NCI-H460 (cell line): Measurements from ENCODE around the gene CX3CL1. TPM values are rescaled to one million over a fixed set of nuclear protein-coding genes. Genes with fewer than 3 reads are reported as not detected.

Experiments
- DNase-seq: peaks from one replicate; pipeline ENCODE4 v3.0.0-alpha.2; 2016; ENCODE audit warnings: low read depth; ENCODE audit errors: extremely low read depth
- total RNA-seq: library from RNA; depleted of rRNA; stranded (reverse); fragments of >200 nt; shearing (Covaris generic); gene quantifications from 2 replicates; pipeline ENCODE4 v1.2.3, GENCODE V29; 2014

Gene CX3CL1
- total RNA-seq, 1 experiment from 2014 or later: not detected

- DNase-seq: no peak
These were observed 29.8 kb downstream of the CX3CL1 start for GRCh38 chr16:57401943-57402640.

- no peak for DNase-seq
These were observed 31.9 kb downstream of the CX3CL1 start, which contains the start of gene CCL17 for GRCh38 chr16:57403965-57404817. CCL17 (plus strand) TSS chr16:57404767; CDS start chr16:57413933, 9,166 bp downstream.

- DNase-seq: no peak
These were observed 32.8 kb downstream of the CX3CL1 start for GRCh38 chr16:57405097-57405496.

- no peak for DNase-seq
These were observed 34.6 kb downstream of the CX3CL1 start for GRCh38 chr16:57406881-57407280.

- no peak for DNase-seq
These were observed 35.4 kb downstream of the CX3CL1 start for GRCh38 chr16:57407521-57408353.

DNA sequence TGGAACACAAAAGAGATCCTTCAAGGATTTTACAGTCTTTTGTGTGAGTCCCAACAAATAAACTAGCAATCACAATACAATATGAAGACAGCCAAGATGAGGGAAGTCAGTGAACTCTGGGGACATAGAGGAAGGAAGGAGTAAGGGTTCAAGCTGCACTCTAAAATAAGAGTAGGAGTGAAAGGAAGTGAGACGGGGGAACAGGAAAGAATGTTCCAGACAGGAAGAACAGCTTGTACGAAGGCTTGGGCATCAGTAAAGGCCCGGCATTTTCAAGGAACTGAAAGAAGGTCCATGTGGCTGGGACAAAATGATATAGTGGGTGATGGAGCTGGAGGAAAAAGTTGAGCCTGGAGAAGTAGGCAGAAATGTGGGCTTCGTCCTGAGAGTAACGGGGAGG is 36.8 kb downstream of the CX3CL1 start:
- DNase-seq: no peak

- DNase-seq: no peak
These were observed 37.7 kb downstream of the CX3CL1 start for GRCh38 chr16:57409870-57410587.

GRCh38 chr16:57411362-57411976 is 39.2 kb downstream of the CX3CL1 start:
- DNase-seq: no peak

- no peak for DNase-seq
These were observed 40.3 kb downstream of the CX3CL1 start for GRCh38 chr16:57412584-57412983.

- no peak for DNase-seq
These were observed 41.0 kb downstream of the CX3CL1 start for GRCh38 chr16:57413301-57413730.

- no peak for DNase-seq
These were observed 41.4 kb downstream of the CX3CL1 start for GRCh38 chr16:57413733-57414132.

- DNase-seq: no peak
These were observed 43.8 kb downstream of the CX3CL1 start for GRCh38 chr16:57416084-57416483.

GRCh38 chr16:57419506-57419905 is 47.2 kb downstream of the CX3CL1 start:
- no peak for DNase-seq

DNA sequence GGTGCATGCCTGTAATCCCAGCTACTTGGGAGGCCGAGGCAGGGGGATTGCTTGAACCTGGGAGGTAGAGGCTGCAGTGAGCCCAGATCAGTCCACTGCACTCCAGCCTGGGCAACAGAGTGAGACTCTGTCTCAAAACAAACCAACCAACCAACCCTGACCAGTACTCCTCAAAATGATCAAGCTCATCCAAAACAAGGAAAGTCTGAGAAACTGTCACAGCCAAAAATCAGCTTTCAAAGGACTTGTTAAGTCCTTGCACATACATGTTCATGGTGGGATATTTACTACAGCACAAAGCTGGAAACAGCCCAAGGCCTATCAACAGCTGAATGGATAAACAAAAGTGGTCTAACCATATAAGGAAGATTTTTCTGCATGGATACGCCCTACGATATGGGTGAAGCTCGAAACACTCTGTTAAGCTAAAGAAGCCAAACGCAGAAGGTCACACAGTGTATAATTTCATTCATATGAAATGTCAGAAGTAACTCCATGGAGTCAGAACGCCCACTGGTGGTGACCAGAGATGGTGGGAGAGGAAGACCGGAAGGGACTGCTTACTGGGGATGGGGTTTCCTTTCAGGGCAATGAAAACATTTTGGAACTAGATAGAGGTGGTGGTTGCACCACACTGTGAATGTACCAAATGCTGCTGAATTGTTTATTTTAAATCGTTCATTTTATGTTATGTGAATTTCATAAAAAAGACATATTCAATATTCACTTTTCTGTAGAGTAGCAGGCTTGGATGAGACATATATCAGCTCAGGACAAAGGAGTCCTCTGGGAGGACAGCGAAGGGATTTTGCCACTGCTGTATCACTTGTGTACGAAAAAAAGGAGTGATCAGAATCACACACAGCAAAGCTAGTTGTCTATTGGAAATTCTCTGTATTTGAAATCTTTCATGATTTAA is 50.0 kb downstream of the CX3CL1 start:
- DNase-seq: peak; percentile 72

- DNase-seq: no peak
These were observed 50.9 kb downstream of the CX3CL1 start for GRCh38 chr16:57423152-57423551.

DNA sequence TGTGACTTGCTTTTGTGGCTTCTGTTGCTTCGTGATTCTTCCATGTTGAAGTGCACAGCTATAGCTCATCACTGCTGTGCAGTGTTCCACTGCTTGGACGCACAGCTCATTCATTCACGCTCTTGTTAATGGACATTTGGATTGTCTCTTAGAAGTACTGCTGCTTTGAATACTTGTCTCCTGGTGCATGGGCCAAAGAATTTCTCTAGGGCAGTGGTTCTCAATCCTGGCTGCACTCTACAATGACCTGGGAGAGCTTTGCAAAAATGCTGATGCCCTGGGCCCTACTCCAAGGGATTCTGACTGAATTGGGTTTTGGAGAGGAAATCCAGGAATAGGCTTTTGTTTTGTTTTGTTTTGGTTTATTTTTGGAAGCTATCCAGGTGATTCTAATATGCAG is 52.3 kb downstream of the CX3CL1 start:
- DNase-seq: no peak

GRCh38 chr16:57426356-57426755 is 54.1 kb downstream of the CX3CL1 start:
- no peak for DNase-seq

DNA sequence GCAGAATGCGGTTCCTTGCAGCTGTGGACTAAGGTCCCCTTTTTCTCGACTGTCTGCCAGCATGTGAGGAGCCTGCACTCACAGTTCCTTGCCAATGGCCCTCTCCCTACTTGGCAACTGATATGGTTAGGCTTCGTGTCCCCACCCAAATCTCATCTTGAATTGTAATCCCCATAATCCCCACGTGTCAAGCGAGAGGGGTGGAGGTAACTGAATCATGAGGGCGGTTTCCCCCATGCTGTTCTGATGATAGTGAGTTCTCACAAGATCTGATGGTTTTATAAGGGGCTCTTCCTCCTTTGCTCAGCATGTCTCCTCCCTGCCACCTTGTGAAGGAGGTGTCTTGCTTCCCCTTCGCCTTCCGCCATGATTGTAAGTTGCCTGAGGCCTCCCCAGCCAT is 55.0 kb downstream of the CX3CL1 start:
- DNase-seq: no peak

- no peak for DNase-seq
These were observed 55.5 kb downstream of the CX3CL1 start for GRCh38 chr16:57427824-57428223.
